Lower leg skin (tissue), 4 donors: ENCODE data around the gene MUC5AC. TPM values are rescaled to one million over a fixed set of nuclear protein-coding genes. Genes with fewer than 3 reads are reported as not detected.

Experiments used
- DNase-seq, 2 donors: peaks; one replicate each; pipeline ENCODE4 v3.0.0-alpha.2; 2019; ENCODE audit warnings: low spot score in 2 of 2
- H3K4me3 ChIP-seq: fragments of 200-600 bp; sonication (generic); 2 replicates; pipeline ENCODE4 v1.5.1; 2017; ENCODE audit warnings: mild to moderate bottlenecking, low read depth; ENCODE audit not compliant: poor library complexity, severe bottlenecking
- POLR2A ChIP-seq, 2 donors: fragments of 450-650 bp; IDR thresholded peaks; one replicate each; pipeline ENCODE4 v1.6.1; 2016 to 2017; ENCODE audit warnings: antibody characterized with exemption in 2 of 2, mild to moderate bottlenecking in 1 of 2, moderate library complexity in 1 of 2
- WGBS, 2 donors: methylation state at CpG; one replicate each; pipeline ENCODE4 v1.1.5; 2018; 5-methylcytosine and 5-hydroxymethylcytosine counted together
- intact Hi-C: fragments of 100-400 bp; cut with DNase I; formaldehyde crosslinking; loops from one replicate; pipeline ENCODE4 v1.15.0; 2023; ENCODE audit warnings: low total_unique reads
- total RNA-seq, 4 donors: library from RNA; depleted of rRNA; stranded (reverse); fragments of >200 nt; gene quantifications; one replicate each; pipeline ENCODE4 v1.1.0, GENCODE V29; 2016
- TF ChIP-seq, protein P1 (sequence below), 3 donors: fragments of 450-650 bp; IDR thresholded peaks; one replicate each; pipeline ENCODE4 v1.5.1; 2016; ENCODE audit warnings: antibody characterized with exemption in 3 of 3, mild to moderate bottlenecking in 3 of 3, moderate library complexity in 2 of 3

MUC5AC gene
- total RNA-seq, 4 donors from 2014 or later = 0.02 to 0.04 (median 0.03) TPM; not detected in 1

- WGBS, 2 donors = 39 to 74% methylated on average over 2 to 5 of the region's 5 CpGs
- DNase-seq = no peak
- H3K4me3 ChIP-seq = no peak overlapping the region
- intact Hi-C loops = no loop called here
- TF ChIP-seq, protein P1, sequence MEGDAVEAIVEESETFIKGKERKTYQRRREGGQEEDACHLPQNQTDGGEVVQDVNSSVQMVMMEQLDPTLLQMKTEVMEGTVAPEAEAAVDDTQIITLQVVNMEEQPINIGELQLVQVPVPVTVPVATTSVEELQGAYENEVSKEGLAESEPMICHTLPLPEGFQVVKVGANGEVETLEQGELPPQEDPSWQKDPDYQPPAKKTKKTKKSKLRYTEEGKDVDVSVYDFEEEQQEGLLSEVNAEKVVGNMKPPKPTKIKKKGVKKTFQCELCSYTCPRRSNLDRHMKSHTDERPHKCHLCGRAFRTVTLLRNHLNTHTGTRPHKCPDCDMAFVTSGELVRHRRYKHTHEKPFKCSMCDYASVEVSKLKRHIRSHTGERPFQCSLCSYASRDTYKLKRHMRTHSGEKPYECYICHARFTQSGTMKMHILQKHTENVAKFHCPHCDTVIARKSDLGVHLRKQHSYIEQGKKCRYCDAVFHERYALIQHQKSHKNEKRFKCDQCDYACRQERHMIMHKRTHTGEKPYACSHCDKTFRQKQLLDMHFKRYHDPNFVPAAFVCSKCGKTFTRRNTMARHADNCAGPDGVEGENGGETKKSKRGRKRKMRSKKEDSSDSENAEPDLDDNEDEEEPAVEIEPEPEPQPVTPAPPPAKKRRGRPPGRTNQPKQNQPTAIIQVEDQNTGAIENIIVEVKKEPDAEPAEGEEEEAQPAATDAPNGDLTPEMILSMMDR (IDR thresholded peaks at IDR 0.05) = no peak
- TF ChIP-seq POLR2A (IDR thresholded peaks at IDR 0.05) = no peak
Observed at GRCh38 chr11:1230121-1230455, 72.3 kb downstream of the MUC5AC start.

DNA sequence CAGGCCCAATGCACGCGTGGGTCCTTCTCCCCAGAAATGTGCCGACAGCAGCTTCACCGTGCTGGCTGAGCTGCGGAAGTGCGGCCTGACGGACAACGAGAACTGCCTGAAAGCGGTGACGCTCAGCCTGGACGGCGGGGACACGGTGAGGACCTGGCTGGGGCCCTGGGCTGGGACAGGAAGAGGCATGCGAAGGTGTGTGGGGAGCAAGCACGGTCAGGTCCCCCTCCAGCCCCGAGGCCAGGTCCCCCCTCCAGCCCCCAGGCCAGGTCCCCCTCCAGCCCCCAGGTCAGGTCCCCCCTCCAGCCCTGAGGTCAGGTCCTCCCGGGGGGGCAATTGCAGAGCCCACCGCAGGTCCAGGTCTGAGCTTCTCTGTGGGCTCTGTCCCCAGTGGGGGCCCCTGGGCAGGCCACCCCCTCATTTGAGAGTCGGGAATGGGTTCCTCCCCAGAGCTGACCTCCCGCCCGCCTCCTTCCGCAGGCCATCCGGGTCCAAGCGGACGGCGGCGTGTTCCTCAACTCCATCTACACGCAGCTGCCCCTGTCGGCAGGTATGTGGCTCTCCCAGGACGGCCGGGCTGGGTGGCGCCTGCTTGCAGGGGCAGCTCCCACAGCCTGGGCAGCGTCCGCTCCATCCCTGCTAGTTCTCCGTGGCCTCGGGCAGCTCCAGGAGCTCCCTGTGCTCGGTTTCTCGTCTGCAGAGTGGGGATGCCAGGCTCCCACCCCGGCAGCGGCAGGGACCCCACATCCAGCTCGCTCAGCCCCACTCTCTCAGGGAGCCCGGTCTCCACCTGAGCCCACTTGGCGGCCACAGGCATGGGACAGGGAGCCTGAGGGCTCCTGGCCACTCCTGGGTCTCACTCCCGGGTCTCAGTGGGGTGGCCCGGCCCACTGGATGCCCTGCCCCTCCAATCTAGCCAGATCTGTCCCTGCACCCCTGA lies 73.0 kb downstream of the MUC5AC start:
- H3K4me3 ChIP-seq = no peak overlapping the region
- intact Hi-C loops = no loop called here
- 62 to 71% methylated on average over 35 to 38 of the region's 45 CpGs for WGBS, 2 donors
- peak in 1 of 2 donors; percentile 82 for DNase-seq
- TF ChIP-seq, protein P1 (IDR thresholded peaks at IDR 0.05) = no peak
- TF ChIP-seq POLR2A (IDR thresholded peaks at IDR 0.05) = no peak

- TF ChIP-seq POLR2A (IDR thresholded peaks at IDR 0.05) = no peak
- TF ChIP-seq, protein P1 (IDR thresholded peaks at IDR 0.05) = no peak
- intact Hi-C loops = no loop called here
- H3K4me3 ChIP-seq = no peak overlapping the region
- peak in 1 of 2 donors; percentile 85 for DNase-seq
- 61% methylated on average over 10 of the region's 22 CpGs; no CpG with 5 or more reads in 1 of the 2 donors for WGBS, 2 donors
Observed at GRCh38 chr11:1231396-1232020, 73.8 kb downstream of the MUC5AC start.

GRCh38 chr11:1232021-1232882 lies 74.5 kb downstream of the MUC5AC start:
- peak in 1 of 2 donors; percentile 74 for DNase-seq
- no peak overlapping the region for H3K4me3 ChIP-seq
- TF ChIP-seq, protein P1 (IDR thresholded peaks at IDR 0.05) = no peak
- WGBS, 2 donors = 70 to 78% methylated on average over 29 to 44 of the region's 46 CpGs
- intact Hi-C loops = no loop called here

DNA sequence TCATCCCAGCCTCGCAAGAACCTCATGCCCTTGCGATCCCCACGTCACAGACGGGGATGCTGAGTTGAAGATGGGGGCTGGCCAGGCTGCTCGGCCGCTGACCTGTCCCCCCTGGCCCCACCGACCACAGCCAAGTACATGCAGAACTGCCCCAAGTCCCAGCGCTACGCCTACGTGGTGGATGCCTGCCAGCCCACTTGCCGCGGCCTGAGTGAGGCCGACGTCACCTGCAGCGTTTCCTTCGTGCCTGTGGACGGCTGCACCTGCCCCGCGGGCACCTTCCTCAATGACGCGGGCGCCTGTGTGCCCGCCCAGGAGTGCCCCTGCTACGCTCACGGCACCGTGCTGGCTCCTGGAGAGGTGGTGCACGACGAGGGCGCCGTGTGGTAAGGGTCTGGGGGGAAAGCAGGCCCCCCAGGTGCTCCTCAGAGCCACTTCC lies 75.1 kb downstream of the MUC5AC start:
- 60 to 67% methylated on average over 18 to 30 of the region's 30 CpGs for WGBS, 2 donors
- intact Hi-C loops = no loop called here
- TF ChIP-seq, protein P1 (IDR thresholded peaks at IDR 0.05) = no peak
- TF ChIP-seq POLR2A (IDR thresholded peaks at IDR 0.05) = no peak
- no peak overlapping the region for H3K4me3 ChIP-seq
- peak in 1 of 2 donors; percentile 69 for DNase-seq
